Fibroblast of villous mesenchyme (primary cell): ENCODE results near the gene SYNGR4. TPM values are rescaled to one million over a fixed set of nuclear protein-coding genes. Genes with fewer than 3 reads are reported as not detected.
"Not testable (repeated sequence)": the region's sequence is repeated elsewhere in the genome, so short reads cannot be mapped to it uniquely, and the experiment has no call there.

Experiments used
- DNase-seq: peaks from one replicate; pipeline ENCODE4 v3.0.0-alpha.2; 2010; ENCODE audit warnings: low read depth
- H3K4me3 ChIP-seq: 2 replicates; pipeline ENCODE4 v1.5.1; 2011; ENCODE audit warnings: low read depth, mild to moderate bottlenecking, low read length
- total RNA-seq: library from RNA; depleted of rRNA; stranded (reverse); fragments of >200 nt; gene quantifications from 2 replicates; pipeline ENCODE4 v1.2.3, GENCODE V29; 2012
- TF ChIP-seq, protein P1 (sequence below): IDR thresholded peaks from 2 replicates; pipeline ENCODE4 v1.5.1; 2012; ENCODE audit warnings: low read depth, mild to moderate bottlenecking, low read length; ENCODE audit not compliant: insufficient read depth

SYNGR4 gene
- total RNA-seq, 1 donor = not detected

DNA sequence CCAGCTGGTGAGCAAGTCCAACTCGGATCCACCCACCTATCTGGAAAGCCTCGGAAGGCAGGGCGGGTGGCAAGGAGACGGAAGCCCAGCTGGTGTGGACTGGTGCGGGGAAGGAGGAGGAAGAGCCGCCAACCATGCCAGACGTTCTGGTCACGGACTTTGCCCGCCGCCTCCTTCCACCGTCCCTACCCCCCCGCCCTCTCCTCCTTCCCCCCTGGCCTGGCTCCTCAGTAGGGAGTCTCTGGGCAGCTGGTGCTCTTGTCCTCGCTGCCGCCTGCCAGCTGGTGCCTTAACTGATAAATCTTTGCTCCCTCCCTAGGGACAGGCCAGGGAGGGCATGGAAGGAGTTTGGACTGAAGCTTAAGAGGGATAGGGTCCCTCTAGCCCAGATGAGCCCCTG is 4.8 kb downstream of the SYNGR4 start:
- TF ChIP-seq, protein P1, sequence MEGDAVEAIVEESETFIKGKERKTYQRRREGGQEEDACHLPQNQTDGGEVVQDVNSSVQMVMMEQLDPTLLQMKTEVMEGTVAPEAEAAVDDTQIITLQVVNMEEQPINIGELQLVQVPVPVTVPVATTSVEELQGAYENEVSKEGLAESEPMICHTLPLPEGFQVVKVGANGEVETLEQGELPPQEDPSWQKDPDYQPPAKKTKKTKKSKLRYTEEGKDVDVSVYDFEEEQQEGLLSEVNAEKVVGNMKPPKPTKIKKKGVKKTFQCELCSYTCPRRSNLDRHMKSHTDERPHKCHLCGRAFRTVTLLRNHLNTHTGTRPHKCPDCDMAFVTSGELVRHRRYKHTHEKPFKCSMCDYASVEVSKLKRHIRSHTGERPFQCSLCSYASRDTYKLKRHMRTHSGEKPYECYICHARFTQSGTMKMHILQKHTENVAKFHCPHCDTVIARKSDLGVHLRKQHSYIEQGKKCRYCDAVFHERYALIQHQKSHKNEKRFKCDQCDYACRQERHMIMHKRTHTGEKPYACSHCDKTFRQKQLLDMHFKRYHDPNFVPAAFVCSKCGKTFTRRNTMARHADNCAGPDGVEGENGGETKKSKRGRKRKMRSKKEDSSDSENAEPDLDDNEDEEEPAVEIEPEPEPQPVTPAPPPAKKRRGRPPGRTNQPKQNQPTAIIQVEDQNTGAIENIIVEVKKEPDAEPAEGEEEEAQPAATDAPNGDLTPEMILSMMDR = no peak
- no peak overlapping the region for H3K4me3 ChIP-seq
- no peak for DNase-seq

DNA sequence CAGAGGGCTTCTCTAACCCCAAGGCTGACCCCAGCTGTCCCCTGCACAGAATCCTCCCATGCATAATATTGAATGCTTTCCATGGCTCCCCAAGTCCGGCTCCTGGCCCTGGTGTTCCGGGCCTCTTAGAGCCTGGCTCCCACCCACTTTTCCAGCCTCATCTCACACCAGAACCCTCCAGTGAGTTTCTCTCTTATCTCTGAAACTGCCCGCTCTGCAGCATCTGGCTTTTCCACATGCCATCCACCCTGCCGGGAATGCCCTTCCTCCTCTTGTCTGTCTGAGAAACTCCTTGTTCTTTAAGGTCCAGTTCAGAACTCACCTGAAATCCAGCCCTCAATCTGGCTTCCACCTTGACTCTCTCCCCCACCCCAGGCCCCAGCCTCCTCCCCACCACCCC is 6.8 kb downstream of the SYNGR4 start:
- DNase-seq = no peak
- no peak overlapping the region for H3K4me3 ChIP-seq
- TF ChIP-seq, protein P1 = no peak

DNA sequence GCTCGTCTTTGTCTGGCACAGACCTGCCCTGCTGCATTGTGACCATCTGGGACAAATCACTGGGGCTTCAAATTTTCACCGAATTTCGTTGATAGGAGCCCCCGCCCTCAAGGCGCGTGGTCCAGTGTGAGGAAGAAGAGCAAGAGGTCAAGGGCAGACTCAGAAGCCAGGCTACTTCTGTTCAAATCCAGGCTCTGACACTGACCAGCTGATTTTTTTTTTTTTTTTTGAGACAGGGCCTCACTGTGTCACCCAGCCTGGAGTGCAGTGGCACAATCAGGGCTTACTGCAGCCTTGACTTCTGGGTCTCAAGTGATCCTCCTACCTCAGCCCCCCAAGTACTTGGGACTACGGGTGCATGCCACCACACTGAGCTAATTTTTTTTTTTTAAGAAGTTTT is 7.2 kb downstream of the SYNGR4 start:
- no peak for DNase-seq
- TF ChIP-seq, protein P1 = no peak
- no peak overlapping the region for H3K4me3 ChIP-seq

DNA sequence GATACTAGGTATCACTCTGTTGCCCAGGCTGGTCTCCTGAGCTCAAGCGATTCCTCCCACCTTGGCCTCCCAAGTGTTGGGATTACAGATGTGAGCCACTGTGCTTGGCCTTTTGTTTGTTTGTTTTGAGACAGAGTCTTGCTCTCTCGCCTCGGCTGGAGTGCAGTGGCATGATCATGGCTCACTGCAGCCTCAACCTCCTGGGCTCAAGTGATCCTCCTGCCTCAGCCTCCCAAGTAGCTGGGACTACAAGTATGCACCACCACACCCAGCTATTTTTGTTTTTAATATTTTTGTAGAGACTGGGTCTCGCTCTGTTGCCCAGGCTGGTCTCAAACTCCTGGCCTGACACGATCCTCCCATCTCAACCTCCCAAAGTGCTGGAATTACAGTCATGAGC is 7.6 kb downstream of the SYNGR4 start:
- not testable (repeated sequence) for DNase-seq, H3K4me3 ChIP-seq

DNA sequence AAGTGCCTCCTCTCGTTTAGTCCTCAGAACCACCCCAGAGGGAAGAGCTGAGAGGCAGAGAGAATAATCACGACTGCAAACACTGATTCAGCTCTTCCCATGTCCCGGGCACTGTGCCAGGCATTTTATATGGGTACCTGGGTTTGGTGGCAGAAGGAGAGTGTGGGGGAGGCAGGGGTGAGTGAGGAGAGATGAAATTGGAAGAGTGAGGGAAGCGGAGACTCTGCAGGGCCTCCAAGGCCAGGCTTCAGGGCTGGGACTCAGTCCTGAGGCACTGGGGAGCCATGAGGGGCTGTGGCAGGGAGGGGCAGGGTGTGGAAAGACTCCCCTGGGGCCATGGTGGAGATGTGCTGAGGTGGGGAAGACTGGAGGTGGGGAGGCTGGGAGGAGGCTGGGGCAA is 8.7 kb downstream of the SYNGR4 start:
- no peak for DNase-seq
- TF ChIP-seq, protein P1 = no peak
- no peak overlapping the region for H3K4me3 ChIP-seq

DNA sequence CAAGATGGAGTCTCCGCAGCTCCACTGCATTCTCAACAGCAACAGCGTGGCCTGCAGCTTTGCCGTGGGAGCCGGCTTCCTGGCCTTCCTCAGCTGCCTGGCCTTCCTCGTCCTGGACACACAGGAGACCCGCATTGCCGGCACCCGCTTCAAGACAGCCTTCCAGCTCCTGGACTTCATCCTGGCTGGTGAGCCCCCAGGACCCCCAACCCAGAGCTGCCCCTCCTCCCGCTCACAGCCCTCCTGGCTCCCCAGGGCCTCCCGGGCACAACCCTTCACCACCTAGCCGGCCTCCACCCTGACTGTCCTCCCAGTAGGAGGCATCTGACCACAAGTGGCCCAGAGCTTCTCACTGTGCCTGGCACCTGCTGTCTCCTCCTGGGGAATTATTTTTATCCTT is 9.4 kb downstream of the SYNGR4 start:
- DNase-seq = no peak
- H3K4me3 ChIP-seq = no peak overlapping the region
- TF ChIP-seq, protein P1 = no peak

DNA sequence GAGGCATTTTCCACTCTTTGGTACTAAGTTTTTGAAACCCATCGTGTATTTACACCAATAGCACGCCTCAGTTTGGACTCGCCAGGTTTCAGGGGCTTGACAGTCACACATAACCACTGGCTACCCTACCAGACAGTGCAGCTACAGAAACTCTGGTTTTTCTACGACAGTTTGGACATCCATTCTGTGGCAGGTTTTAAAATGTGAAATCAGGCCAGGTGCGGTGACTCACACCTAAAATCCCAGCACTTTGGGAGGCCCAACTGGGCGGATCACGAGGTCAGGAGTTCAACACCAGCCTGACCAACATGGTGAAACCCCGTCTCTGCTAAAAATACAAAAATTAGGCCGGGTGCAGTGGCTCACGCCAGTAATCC is 14.0 kb downstream of the SYNGR4 start:
- no peak for DNase-seq
- TF ChIP-seq, protein P1 = no peak
- H3K4me3 ChIP-seq = no peak overlapping the region

DNA sequence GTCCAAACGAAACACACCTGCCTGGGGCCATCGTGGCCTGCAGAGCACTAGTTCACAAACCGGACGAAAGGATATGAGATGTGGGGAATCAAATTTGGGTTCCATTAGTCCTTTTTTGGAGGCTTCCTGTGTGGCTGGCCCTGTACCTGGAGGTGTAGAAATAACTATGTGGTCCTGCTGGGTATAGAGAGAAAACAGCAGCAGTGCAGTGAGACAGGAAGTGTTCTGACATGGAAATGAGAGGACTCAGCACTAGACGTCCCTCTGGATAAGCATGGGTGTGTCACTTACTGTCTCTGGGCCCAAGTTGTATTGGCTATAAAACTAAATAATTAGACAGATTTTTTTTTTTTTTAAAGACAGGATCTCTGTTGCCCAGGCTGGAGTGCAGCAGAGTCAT is 14.9 kb downstream of the SYNGR4 start:
- no peak for DNase-seq
- TF ChIP-seq, protein P1 = no peak

More for the DNA sequence above, 14.9 kb downstream of the SYNGR4 start:
- no peak overlapping the region for H3K4me3 ChIP-seq
